Inflammatory macrophage treated with lipopolysaccharide for 1 hour (primary cell): ENCODE data around the gene TTF1.

Experiments used
- DNase-seq, 2 donors: peaks; one replicate each; pipeline ENCODE4 v3.0.0-alpha.2; 2020 to 2022

Gene TTF1

GRCh38 chr9:132406554-132407122 is at the start of gene TTF1:
Gene TTF1, minus strand, starts transcription at chr9:132406840. Its CDS starts 4,019 bp downstream, at chr9:132402821.
- peak; percentile 88 to 94 for DNase-seq

- DNase-seq = no peak
Measured at GRCh38 chr9:132456241-132456640, 49.6 kb upstream of the TTF1 start.

GRCh38 chr9:132451276-132451675 is 44.6 kb upstream of the TTF1 start:
- no peak for DNase-seq

- no peak for DNase-seq
Measured at GRCh38 chr9:132447902-132448301, 41.3 kb upstream of the TTF1 start.

DNA sequence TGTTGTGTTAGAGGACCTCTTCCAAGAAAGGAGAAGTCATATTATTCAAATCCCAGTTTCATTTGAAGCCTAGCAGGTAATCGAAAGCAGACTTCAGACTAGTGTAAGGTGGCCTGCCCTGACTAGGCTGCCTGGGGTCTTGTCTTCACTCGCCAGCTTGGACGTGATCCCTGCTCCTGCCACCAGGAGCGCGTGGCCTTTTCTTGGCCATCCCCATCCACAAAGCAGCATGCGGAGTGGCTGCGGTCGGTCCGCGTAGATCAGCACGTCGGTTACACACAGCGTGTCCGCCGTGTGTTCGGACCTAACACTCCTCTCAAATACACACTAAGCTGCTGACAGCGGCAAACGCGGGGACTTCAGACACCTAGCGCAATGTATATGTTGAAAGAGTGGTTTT is 40.7 kb upstream of the TTF1 start:
- DNase-seq = no peak

GRCh38 chr9:132446887-132447286 is 40.2 kb upstream of the TTF1 start:
- DNase-seq = no peak

DNA sequence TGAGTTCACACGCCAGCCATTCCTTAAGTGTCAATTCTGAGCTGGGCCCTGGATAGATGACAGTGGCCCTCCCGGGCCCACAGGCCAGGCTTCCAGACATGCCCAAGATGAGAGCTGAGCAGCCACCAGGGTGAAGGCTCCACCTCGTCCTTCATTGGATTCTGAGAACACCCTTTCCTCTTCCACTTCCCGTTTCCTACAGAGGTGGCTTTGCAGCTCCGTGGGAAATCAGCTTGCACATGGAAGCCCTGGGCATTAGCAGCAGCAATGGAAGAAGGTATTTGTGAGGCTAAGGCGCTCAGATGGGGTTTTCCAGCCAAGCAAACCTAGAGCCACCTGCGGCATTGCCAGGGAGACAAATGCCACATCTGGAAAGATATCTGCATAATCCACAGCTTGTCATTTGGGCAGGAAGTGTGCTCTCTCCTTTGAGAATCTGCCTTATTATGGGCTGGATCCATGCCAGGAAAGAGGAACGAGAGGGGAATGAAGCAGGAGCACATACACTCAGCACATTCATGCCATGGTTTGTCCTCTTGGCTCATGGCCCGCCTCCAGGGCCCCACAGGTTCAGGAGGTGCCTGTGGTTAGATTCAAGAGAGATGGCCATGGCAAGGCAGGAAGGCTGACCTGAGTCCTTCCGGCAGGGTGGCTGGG is 37.4 kb upstream of the TTF1 start:
- no peak for DNase-seq

GRCh38 chr9:132441404-132441803 is 34.8 kb upstream of the TTF1 start:
- DNase-seq = no peak

- no peak for DNase-seq
Measured at GRCh38 chr9:132440735-132441134, 34.1 kb upstream of the TTF1 start.

GRCh38 chr9:132439153-132439552 is 32.5 kb upstream of the TTF1 start:
- DNase-seq = no peak

GRCh38 chr9:132434881-132435280 is 28.2 kb upstream of the TTF1 start:
- no peak for DNase-seq

GRCh38 chr9:132430998-132431397 is 24.4 kb upstream of the TTF1 start:
- no peak for DNase-seq

DNA sequence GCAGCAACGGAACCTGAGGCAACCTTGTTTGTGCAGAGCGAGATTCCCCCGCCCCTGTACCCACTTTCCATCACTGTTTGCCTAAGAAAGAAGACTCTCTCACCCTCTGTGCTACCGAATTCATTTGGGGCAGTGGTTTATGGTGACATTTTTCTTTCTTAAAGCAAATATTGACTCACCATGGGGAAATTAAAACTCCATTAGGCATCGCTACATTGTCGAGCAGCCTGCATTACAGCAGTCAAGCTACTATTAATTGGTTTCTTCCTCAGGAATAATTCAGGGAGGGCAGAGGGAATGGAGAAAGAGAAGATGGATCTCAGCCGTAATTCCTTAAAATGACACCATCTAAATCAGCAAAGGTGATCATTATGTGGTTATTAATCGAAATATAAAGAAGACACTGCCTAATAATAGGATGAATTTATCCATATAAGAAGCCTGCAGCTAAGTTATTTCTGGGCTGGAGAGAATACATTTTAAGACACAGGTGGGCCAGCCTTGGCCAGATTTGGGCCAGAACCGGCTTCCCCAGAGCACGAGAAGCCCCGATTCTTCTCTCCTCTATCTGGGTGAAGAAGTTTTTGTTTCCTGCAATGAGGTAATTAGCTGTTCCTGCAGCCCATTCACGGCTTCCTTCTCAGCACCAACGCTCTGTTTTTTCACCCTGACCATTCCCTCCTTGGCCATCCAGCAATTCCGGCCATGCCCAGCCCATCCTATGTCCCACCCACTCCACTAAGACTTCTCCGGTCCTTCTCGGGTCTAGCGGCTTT is 20.2 kb upstream of the TTF1 start:
- DNase-seq = no peak

GRCh38 chr9:132425675-132426062 is 19.0 kb upstream of the TTF1 start:
- DNase-seq = no peak

- DNase-seq = no peak
Measured at GRCh38 chr9:132424857-132425674, 18.4 kb upstream of the TTF1 start.

DNA sequence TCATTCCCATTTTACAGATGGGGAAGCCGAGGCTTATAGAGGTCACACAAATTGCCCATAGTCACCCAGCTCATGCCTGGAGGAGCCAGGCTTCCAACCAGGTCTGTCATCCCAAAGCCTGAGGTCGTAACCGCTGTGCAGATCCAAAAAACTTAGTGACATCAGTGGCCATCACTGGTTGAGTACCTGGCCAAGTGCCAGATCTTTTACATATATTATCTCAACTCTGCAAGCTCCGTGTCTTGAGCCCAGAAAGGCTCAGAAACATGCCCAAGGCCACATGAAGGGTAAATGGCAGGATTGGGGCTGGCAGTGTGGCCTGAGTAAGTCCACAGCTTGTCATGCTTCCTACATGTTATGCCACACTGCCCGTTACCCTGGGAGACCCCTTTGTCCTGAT is 16.9 kb upstream of the TTF1 start:
- no peak for DNase-seq

DNA sequence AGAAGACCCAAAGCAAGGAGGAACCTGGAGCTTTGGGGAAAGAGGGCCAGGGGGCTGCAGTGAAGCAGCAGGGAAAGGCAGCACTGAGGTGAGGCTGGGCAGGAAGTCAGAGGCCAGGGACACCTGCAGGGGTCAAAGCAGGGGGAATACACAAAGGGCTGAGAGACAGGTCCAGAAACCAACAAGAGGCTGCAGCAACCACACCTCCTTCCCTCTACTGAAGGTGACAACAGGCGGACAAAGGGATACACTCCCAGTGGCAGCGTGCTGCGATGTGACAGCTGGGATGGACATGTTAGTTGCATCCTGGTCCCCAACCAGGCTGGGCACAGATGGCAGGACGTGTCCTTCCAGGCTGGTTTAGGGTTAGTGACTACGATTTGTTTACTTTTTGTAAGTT is 15.9 kb upstream of the TTF1 start:
- no peak for DNase-seq

DNA sequence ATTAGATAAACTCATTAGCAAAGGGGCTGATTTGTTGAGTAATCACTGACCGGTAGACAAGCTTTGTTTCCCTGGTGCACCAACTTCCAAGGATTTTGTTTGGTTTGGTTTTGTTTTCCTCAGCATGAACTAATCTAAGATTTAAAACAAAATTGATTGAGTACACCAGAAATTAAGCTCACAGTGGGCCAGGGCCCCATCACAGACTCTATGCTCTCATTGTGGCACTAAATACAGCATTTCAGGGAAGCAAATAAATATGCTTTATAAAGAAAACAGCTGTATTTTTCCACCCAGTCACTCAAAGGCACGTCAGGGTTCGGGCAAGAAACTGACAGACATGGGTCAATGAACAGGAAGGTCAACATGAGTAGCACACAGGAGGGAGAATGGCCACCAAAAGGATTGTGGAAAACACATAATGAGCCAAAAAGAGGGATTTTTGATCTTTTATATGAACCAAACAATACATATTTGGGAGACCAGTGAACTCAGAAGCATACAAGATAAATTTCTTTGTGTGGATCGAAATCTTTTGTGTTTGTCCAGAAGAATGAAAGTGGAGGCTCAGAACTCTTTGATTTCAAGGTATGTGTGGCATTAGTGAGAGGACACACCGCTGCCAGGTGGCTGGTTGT is 12.2 kb upstream of the TTF1 start:
- DNase-seq = no peak

GRCh38 chr9:132415181-132415580 is 8.5 kb upstream of the TTF1 start:
- DNase-seq = no peak

DNA sequence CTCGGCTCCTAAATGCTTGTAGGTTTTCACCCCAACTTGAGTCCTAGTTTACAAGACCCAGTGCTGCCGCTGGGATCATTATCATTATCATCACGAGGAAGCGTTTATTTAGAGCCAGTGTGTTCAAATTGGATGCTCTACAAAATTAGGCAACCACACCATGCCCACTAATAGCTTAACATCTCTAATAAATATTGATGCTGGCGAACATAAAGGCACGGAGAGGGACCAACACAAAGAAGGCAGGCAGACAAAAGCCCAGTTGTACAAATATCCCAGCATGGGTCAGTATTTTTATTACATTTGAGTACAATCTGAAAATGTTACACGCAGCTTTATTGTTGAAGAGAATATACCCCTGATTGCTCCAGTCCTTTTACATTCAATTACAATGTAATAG is 8.1 kb upstream of the TTF1 start:
- no peak for DNase-seq

- DNase-seq = no peak
Measured at GRCh38 chr9:132413926-132414325, 7.3 kb upstream of the TTF1 start.

GRCh38 chr9:132412089-132412488 is 5.4 kb upstream of the TTF1 start:
- DNase-seq = peak; percentile 13 to 26

DNA sequence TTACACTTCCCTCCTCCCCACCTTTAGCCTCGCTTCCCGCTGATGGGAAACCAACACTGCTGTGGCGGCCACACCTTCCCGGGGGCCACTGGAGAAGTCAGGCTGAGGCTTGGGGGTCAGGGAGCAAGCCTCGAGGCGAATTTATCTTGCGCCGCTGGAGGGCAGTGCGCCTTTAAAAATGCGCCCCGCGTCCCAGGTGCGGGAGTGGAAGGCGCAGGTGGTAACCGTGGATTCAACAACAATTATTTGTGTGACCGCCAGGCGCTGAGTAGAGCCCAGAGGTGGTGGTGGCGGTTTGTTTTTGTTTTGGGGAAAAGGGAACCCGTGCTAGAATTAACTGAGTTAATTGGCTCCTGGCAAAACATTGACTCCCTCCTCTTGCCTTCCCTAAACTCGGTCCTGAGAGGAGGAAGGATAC is 4.5 kb upstream of the TTF1 start:
- no peak for DNase-seq
